GM19324 (cell line): Measurements from ENCODE around the gene FBXW10.
"Not testable (repeated sequence)": the region's sequence is repeated elsewhere in the genome, so short reads cannot be mapped to it uniquely, and the experiment has no call there.

Source experiments
- ATAC-seq: cut with Tn5 transposase; IDR thresholded peaks from one replicate; pipeline ENCODE4 v1.9.1; 2021; ENCODE audit warnings: mild to moderate bottlenecking, moderate library complexity; ENCODE audit not compliant: unreplicated experiment, low FRiP score

Gene FBXW10

GRCh38 chr17:18747501-18747900, 3.6 kb downstream of the FBXW10 start:
- not testable (repeated sequence) for ATAC-seq

- not testable (repeated sequence) for ATAC-seq
Observed at GRCh38 chr17:18750242-18750641, 6.4 kb downstream of the FBXW10 start.

GRCh38 chr17:18753829-18754409, 10.1 kb downstream of the FBXW10 start:
- not testable (repeated sequence) for ATAC-seq

- ATAC-seq, result not testable (repeated sequence)
Observed at GRCh38 chr17:18755969-18756368, 12.1 kb downstream of the FBXW10 start.

- not testable (repeated sequence) for ATAC-seq
Observed at GRCh38 chr17:18757368-18758044, 13.7 kb downstream of the FBXW10 start.

GRCh38 chr17:18758344-18758743, 14.5 kb downstream of the FBXW10 start:
- ATAC-seq, result not testable (repeated sequence)

- ATAC-seq, result not testable (repeated sequence)
Observed at GRCh38 chr17:18760221-18760620, 16.4 kb downstream of the FBXW10 start.

- not testable (repeated sequence) for ATAC-seq
Observed at GRCh38 chr17:18770572-18770971, 26.7 kb downstream of the FBXW10 start.

GRCh38 chr17:18771066-18771465, 27.2 kb downstream of the FBXW10 start:
- not testable (repeated sequence) for ATAC-seq

GRCh38 chr17:18772471-18772870, 28.6 kb downstream of the FBXW10 start:
- no peak for ATAC-seq

- ATAC-seq, result peak; percentile 97
Observed at GRCh38 chr17:18780991-18781718, 37.3 kb downstream of the FBXW10 start, which contains the start of gene TVP23B. TSS of gene TVP23B (plus strand) at chr17:18781183. CDS start at chr17:18781294, 111 bp downstream.

GRCh38 chr17:18781805-18782204, 38.0 kb downstream of the FBXW10 start:
- not testable (repeated sequence) for ATAC-seq

GRCh38 chr17:18785933-18786332, 42.1 kb downstream of the FBXW10 start:
- not testable (repeated sequence) for ATAC-seq

- not testable (repeated sequence) for ATAC-seq
Observed at GRCh38 chr17:18786890-18787289, 43.0 kb downstream of the FBXW10 start.

GRCh38 chr17:18791402-18791801, 47.5 kb downstream of the FBXW10 start:
- not testable (repeated sequence) for ATAC-seq

- ATAC-seq, result not testable (repeated sequence)
Observed at GRCh38 chr17:18794841-18795240, 51.0 kb downstream of the FBXW10 start.

- not testable (repeated sequence) for ATAC-seq
Observed at GRCh38 chr17:18796887-18797286, 53.0 kb downstream of the FBXW10 start.

- ATAC-seq, result not testable (repeated sequence)
Observed at GRCh38 chr17:18803458-18804245, 59.8 kb downstream of the FBXW10 start.

- ATAC-seq, result not testable (repeated sequence)
Observed at GRCh38 chr17:18815924-18816323, 72.1 kb downstream of the FBXW10 start.
